ENCODE measurements around the gene ATP5F1D.
"Not testable (repeated sequence)": the region's sequence is repeated elsewhere in the genome, so short reads cannot be mapped to it uniquely, and the experiment has no call there.

Gene ATP5F1D

DNA sequence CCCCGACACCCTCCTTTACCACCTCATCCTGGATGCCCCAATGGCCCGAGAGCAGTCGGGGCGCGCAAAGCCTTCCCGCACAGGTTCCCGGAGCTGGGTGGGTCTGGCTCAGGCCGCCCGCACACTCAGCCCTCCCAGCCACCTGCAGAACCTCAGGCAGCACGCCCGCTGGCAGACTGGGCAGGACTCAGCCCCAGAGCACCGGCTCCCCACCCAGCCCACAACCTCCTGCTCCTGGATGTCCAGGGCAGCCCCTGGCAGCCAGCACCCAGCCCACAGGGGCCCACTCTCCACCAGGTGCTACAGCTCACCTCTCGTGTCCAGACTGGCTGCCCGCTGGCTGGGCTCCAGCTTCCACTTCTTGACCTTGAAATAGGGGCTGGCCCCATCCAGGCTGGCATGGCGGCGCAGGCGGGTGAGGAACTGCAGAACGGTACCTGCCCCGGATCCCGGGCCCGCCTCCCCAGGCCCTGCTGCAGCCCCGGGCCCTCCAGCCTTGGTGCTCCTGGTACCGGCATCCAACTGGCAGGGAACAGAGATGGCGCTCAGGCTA, 8.4 kb upstream of the ATP5F1D start:
- DNase-seq, result no peak

DNA sequence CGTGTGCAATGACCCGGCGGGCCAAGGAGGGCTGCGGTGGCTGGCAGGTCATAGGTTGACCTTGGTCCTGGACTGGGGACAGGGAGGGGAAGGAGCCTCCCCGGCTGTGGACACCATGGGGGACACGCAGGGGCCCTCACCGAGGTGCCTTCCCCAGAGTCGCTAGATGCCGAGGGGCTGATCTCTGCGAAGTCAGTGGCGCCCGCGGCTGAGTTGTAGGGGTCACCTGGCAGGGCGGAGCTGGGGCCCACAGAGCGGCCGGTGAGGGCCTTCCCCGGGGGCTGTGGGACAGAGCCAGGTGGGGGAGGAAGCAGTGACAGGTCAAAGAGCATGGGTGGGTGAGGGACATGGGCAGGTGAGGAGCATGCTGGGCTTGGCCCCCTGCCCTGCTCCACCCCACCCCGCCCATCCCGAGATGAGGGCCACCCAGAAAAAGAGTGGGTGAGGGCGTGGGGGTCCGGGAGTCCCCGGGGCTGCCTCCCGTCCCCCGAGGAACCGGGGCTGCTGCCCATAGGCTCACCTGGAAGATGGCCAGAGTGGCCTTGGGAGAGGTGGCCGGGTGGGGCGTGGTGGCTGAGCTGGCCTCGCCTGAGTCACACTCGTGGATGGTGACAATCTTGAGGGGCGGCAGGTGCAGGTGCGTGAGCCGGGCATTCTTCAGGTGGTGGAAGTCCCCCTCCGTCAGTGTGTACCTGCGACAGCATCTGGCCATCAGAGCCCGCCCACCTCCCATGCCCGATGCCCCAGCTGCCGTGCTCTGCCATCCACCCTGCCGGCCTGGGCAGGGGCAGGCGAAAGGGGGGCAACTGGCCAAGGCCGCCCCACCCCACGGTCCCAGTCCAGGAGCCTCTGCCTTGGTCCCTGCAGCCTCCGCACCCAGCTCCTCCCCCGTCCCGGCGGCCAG, 7.2 kb upstream of the ATP5F1D start:
- no peak for DNase-seq

- no peak for DNase-seq
These were observed 6.6 kb upstream of the ATP5F1D start for GRCh38 chr19:1234955-1235380.

DNA sequence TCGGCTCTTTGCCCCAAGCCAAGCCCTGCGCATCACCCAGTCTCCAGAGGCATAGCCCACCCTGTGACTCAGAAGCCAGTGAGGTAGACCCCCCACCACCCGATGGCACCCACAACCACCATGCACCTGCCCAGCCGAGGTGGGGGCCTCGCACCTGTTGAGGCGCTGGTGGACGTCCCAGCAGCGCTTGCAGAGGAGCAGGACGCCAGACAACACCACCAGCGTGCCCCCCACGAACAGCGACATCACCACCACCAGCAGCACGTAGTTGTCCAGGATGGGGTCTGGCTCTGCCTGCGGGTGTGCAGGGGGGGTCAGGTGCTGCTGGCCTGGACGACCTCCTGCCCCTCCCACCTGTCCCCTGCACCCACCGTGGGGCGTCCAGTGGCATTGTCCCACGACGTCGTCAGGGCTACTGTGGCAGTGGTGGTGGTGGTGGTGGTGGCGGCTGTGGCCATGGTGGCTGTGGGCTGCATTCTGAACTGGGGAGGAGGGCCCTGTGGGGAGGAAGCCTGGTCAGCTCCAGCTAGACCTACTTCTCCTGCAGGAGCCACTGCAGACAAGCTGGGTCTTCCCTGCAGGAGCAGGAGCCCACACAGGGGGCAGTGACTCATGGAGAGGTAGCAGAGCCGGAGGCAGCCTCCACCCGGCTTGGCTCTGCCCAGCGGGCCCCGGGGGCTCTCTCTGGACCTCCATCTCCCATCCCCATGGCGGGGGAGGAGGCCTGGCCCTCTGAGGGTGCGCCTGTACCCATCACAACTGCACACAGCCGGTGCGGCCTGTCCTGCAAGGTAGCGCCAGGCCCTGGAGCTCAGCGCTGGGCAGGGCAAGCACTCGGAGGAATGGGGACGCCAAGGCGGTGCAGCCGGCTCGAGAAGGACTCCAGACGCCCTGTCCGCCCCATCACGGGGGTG, 5.7 kb upstream of the ATP5F1D start:
- no peak for DNase-seq

GRCh38 chr19:1236576-1236975, 5.0 kb upstream of the ATP5F1D start:
- DNase-seq, result no peak

GRCh38 chr19:1237027-1237659, 4.4 kb upstream of the ATP5F1D start:
- DNase-seq, result no peak

DNA sequence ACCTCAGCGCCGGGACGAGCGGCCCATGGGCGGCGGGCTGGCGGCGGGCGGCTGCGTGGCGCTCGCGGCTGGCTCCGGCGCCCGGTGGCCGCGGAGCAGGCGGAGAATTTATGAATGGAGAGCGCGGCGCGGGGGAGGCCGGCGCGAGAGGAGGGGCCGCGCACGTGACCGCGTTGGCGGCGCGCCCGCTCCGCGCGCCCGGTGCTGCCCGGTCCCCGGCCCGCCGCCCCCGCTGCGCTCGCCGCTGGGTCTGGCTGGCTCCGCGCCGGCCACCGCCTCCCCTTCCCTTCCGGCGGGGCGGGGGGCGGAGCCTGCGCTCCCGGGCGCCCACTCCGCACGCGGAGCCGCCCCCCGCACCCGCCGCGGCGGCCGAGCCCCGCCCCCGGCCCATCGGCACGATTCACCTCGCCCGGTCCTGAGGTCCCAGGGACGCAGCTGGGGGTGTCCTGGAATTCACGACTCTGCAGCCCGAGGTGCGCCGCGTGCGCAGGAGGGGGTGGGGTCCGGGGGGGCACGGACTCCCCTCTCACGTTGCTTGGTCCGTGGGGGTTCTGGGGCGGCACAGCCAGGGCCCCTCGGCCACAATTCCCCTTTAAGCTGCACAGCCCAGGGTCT, 3.7 kb upstream of the ATP5F1D start, which contains the start of gene CBARP:
TSS of gene CBARP (minus strand) at position 252 of the 615 bp plus-strand sequence. CDS start 1,905 bp downstream, outside the sequence.
- DNase-seq, result no peak

- DNase-seq, result no peak
These were observed 2.9 kb upstream of the ATP5F1D start for GRCh38 chr19:1238369-1239303.

GRCh38 chr19:1239420-1239795, 2.1 kb upstream of the ATP5F1D start:
- no peak for DNase-seq

- peak; percentile 98 for DNase-seq
These were observed 1.5 kb upstream of the ATP5F1D start for GRCh38 chr19:1239796-1240737.

DNA sequence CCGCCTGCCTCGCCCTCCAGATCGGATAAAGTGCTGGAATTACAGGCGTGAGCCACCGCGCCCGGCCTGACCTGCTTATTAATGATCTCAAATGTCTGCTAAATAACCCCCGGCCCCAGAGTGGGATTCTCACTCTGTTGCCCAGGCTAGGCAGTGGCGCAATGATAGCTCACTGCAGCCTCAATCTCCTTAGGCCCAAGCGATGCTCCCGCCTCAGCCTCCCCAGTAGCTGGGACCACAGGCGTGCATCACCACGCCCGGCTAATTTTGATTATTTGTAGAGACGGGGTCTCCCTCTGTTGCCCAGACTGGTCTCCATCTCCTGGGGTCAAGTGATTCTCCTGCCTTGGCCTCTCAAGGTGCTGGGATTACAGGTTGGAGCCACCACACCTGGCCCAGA, 626 bp upstream of the ATP5F1D start:
- no peak for DNase-seq

DNA sequence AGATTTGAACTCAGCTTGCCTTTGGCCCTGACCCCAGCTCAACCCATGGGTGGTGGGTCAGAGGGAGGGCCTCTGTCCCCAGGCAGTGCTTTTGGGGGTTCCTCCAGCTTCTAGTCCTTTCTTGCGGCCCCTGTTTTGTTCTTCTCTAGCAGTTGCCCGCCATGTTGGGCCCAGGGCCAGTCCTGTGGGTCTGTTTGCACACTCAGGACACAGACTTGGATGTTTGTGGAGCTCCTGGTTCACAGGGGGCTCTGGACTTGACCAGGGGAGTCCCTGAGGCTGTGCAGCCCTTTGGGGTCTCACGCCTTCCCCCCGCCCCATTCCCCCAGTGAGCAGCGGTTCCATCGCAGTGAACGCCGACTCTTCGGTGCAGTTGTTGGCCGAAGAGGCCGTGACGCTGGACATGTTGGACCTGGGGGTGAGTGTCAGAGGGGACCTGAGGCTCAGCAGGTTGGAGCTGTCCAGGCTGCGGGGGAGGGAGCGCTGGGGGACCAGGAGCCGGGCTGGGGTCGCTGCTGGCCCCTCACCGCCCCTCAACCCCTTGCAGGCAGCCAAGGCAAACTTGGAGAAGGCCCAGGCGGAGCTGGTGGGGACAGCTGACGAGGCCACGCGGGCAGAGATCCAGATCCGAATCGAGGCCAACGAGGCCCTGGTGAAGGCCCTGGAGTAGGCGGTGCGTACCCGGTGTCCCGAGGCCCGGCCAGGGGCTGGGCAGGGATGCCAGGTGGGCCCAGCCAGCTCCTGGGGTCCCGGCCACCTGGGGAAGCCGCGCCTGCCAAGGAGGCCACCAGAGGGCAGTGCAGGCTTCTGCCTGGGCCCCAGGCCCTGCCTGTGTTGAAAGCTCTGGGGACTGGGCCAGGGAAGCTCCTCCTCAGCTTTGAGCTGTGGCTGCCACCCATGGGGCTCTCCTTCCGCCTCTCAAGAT, 2.5 kb downstream of the ATP5F1D start:
- DNase-seq, result peak; percentile 92

GRCh38 chr19:1244693-1245451, 3.3 kb downstream of the ATP5F1D start:
- no peak for DNase-seq

DNA sequence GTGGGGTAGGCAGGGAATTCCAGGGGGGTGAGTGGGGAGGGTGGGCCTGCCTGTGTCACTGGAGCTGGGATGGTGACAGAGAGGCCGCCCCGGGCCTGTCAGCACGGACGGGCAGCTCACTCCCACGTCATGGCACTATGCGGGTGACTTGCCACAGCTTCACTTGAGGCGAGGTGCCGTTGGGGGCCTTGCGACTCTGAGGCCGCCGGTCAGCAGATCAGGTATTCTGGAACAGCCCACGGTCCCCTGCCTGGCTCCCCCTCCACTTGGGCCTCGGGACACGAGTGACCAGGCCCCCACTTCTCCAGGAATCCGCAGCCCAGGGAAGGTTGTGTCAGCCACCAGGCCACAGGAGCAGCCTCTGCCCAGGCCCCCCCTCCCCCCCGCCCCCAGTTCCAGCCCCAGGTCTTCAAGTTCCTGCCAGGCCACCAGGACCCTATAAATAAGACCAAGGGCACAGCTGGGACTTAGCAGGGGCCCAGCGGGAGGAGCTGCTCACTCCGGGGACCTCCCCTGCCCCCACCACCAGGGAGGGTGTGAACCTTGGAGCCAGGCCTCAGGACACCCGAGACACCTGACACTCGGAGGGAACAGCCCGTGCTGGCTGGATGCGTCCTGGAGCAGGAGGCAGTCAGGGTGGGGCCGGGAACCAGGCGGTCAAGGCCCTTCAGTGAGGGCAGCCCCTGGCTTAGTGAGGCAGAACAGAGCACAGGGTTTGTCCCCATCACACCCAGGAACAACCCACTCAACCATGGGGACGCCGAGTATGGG, 4.1 kb downstream of the ATP5F1D start:
- peak; percentile 54 for DNase-seq

DNA sequence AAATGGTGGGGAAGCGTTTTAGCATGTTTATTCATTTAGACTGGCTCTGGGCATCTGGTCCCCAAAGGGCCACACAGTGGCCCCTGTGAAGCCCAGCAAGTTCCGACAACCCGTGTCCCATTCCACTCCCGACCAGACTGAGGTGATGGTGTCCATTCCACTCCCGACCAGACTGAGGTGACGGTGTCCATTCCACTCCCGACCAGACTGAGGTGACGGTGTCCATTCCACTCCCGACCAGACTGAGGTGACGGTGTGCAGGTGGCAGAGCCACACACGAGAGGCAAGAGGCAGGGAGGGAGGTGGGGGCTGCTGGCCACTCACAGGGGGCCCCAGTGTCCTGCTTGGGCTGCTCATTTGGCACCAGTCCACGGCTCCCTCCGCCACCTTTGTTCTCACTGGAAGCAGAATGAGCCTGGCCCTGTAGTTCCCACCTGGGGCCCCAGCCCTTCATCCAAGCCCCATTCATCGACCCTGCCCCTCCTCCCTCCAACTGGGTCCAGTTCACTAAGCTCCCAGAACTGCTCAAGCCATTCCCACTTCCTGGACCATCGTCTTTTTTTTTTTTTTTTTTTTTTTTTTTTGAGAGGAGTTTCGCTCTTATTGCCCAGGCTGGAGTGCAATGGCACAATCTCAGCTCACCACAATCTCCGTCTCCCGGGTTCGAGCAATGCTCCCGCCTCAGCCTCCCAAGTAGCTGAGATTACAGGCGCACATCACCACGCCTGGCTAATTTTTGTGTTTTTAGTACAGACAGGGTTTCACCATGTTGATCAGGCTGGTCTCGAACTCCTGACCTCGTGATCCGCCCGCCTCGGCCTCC, 4.9 kb downstream of the ATP5F1D start:
- DNase-seq, result not testable (repeated sequence)

- DNase-seq, result no peak
These were observed 6.2 kb downstream of the ATP5F1D start for GRCh38 chr19:1247748-1248138.
